Measurements from ENCODE around the gene GAGE10. TPM values are rescaled to one million over a fixed set of nuclear protein-coding genes. Genes with fewer than 3 reads are reported as not detected.
A peak's percentile ranks its signal among the peaks of the same experiment; 100 is the strongest.

GAGE10 gene
- total and polyA plus RNA-seq, 2 experiments from 2014 or later, result not detected

- TF ChIP-seq, protein P1, sequence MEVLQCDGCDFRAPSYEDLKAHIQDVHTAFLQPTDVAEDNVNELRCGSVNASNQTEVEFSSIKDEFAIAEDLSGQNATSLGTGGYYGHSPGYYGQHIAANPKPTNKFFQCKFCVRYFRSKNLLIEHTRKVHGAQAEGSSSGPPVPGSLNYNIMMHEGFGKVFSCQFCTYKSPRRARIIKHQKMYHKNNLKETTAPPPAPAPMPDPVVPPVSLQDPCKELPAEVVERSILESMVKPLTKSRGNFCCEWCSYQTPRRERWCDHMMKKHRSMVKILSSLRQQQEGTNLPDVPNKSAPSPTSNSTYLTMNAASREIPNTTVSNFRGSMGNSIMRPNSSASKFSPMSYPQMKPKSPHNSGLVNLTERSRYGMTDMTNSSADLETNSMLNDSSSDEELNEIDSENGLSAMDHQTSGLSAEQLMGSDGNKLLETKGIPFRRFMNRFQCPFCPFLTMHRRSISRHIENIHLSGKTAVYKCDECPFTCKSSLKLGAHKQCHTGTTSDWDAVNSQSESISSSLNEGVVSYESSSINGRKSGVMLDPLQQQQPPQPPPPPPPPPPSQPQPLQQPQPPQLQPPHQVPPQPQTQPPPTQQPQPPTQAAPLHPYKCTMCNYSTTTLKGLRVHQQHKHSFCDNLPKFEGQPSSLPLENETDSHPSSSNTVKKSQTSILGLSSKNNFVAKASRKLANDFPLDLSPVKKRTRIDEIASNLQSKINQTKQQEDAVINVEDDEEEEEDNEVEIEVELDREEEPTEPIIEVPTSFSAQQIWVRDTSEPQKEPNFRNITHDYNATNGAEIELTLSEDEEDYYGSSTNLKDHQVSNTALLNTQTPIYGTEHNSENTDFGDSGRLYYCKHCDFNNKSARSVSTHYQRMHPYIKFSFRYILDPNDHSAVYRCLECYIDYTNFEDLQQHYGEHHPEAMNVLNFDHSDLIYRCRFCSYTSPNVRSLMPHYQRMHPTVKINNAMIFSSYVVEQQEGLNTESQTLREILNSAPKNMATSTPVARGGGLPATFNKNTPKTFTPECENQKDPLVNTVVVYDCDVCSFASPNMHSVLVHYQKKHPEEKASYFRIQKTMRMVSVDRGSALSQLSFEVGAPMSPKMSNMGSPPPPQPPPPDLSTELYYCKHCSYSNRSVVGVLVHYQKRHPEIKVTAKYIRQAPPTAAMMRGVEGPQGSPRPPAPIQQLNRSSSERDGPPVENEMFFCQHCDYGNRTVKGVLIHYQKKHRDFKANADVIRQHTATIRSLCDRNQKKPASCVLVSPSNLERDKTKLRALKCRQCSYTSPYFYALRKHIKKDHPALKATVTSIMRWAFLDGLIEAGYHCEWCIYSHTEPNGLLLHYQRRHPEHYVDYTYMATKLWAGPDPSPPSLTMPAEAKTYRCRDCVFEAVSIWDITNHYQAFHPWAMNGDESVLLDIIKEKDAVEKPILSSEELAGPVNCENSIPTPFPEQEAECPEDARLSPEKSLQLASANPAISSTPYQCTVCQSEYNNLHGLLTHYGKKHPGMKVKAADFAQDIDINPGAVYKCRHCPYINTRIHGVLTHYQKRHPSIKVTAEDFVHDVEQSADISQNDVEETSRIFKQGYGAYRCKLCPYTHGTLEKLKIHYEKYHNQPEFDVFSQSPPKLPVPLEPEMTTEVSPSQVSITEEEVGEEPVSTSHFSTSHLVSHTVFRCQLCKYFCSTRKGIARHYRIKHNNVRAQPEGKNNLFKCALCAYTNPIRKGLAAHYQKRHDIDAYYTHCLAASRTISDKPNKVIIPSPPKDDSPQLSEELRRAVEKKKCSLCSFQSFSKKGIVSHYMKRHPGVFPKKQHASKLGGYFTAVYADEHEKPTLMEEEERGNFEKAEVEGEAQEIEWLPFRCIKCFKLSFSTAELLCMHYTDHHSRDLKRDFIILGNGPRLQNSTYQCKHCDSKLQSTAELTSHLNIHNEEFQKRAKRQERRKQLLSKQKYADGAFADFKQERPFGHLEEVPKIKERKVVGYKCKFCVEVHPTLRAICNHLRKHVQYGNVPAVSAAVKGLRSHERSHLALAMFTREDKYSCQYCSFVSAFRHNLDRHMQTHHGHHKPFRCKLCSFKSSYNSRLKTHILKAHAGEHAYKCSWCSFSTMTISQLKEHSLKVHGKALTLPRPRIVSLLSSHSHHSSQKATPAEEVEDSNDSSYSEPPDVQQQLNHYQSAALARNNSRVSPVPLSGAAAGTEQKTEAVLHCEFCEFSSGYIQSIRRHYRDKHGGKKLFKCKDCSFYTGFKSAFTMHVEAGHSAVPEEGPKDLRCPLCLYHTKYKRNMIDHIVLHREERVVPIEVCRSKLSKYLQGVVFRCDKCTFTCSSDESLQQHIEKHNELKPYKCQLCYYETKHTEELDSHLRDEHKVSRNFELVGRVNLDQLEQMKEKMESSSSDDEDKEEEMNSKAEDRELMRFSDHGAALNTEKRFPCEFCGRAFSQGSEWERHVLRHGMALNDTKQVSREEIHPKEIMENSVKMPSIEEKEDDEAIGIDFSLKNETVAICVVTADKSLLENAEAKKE (CRISPR knock-in tag; IDR thresholded peaks at IDR 0.05), result no peak
- TF ChIP-seq ZNF331 (CRISPR knock-in tag; IDR thresholded peaks at IDR 0.05; ENCODE audit: low read depth) (no peak), EZH2 (IDR thresholded peaks at IDR 0.05; ENCODE audit: low read depth, unreplicated experiment) (no peak), ZNF114 (CRISPR knock-in tag; IDR thresholded peaks at IDR 0.05) (no peak), EZH2phosphoT487 (IDR thresholded peaks at IDR 0.05; ENCODE audit: unreplicated experiment) (no peak), CTCF (conservative IDR thresholded peaks at IDR 0.05; ENCODE audit: low read depth in 2 of 2) (no peak)
Observed at GRCh38 chrX:49278081-49278480, 25.4 kb upstream of the GAGE10 start (continued).

DNA sequence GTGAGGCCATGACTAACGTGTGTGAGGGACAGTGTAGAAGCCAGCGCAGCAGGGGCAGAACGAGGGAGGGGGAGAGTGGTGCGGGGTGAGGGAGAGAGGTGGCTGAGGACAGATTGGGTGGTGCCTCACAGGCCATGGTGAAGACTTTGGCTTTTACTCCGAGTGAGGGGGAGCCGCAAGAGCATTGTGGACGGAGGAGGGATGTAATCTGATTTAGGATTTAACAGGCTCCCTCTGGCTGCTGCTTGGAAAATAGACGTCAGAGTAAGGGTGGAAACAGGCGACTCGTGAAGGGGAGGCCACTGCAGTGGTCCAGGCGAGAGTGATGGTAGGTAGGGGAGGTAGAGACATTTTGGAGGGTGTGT lies 20.8 kb upstream of the GAGE10 start:
- Histone ChIP-seq H3K79me2 (replicated peaks; ENCODE audit: insufficient read depth) (no peaks in the 10 kb centered on the region), H4K20me1 (replicated peaks; ENCODE audit: insufficient read depth) (no peaks in the 10 kb centered on the region), H2AFZ (no peak overlapping the region), H3K27ac (ENCODE audit: low read depth) (no peak overlapping the region), H3K4me2 (no peak overlapping the region), H3K4me1 (ENCODE audit: insufficient read depth) (no peaks in the 10 kb centered on the region), H3K4me3 (no peak overlapping the region), H3K36me3 (ENCODE audit: insufficient read depth) (no peaks in the 10 kb centered on the region), H3K9me2 (ENCODE audit: insufficient read depth) (no peaks in the 10 kb centered on the region), H3F3A (replicated peaks; ENCODE audit: low read depth) (no peaks in the 10 kb centered on the region), H3K27me3 (ENCODE audit: insufficient read depth) (no peaks in the 10 kb centered on the region)
- DNase-seq (ENCODE audit: low spot score) (peak; percentile 70), ATAC-seq (peak; percentile 90)
- Mint-ChIP-seq H3K4me1 (peaks cover 13% of the 10 kb centered on the region), H3K9me3 (no peaks in the 10 kb centered on the region), H3K27me3 (ENCODE audit: insufficient read depth, low read depth, poor library complexity) (peaks cover 3% of the 10 kb centered on the region), H3K36me3 (ENCODE audit: low read depth) (peaks cover 3% of the 10 kb centered on the region; the same call in 2 of the 3 replicates), H3K27ac (no peak overlapping the region), H3K4me3 (no peak overlapping the region)
- TF ChIP-seq JUNB (IDR thresholded peaks at IDR 0.05; ENCODE audit: unreplicated experiment), result no peak
- TF ChIP-seq CTCF (conservative IDR thresholded peaks at IDR 0.05; ENCODE audit: low read depth in 2 of 2), result peak; percentile 33 to 54; a peak in 3 of 4 replicates

Measured in GM23338 (cell line).